K562 (cell line): ENCODE data around the gene IRX6. TPM values are rescaled to one million over a fixed set of nuclear protein-coding genes. Genes with fewer than 3 reads are reported as not detected.

Source experiments
- ATAC-seq: fragments of 200-7000 bp; cut with Tn5 transposase; 3 replicates; pipeline ENCODE4 v1.9.1; 2020; ENCODE audit warnings: moderate library complexity
- BruUV-seq: library from RNA; stranded (reverse); fragments of 400-500 nt; replicated peaks from 2 replicates; lab custom pipeline; 2021; lab: Mats Ljungman, UMichigan
- CTCF ChIA-PET: fragments of 300-600 bp; formaldehyde crosslinking; extraction: SDS; loops from one replicate; lab custom pipeline; 2021; ENCODE audit warnings: low intra/inter-chr PET ratio; lab: Yijun Ruan, JAX
- POLR2A ChIA-PET: fragments of 300-600, 350-650 bp; sonication (Branson Sonifier 250); formaldehyde crosslinking; extraction: SDS; loops from one replicate; lab custom pipeline; 2021; ENCODE audit warnings: antibody characterized with exemption, inconsistent platforms; lab: Yijun Ruan, JAX
- DNase-seq, 4 experiments: peaks; one replicate each; pipeline versions ENCODE4 v3.0.0 to v3.0.0-alpha.2; 2011 to 2018; ENCODE audit warnings: low spot score in 3 of 4, mixed read lengths in 3 of 4; ENCODE audit errors: extremely low read depth in 1 of 4
- FAIRE-seq: peaks from 2 replicates; lab custom pipeline; 2011; peaks lifted over from hg19 to GRCh38; lab: Jason Lieb, UNC
- H2AFZ ChIP-seq: 2 replicates; pipeline ENCODE4 v1.6.0; 2011; ENCODE audit warnings: low read depth, low read length, control low read depth, inconsistent platforms
- H3K27ac ChIP-seq: fragments of 200-600 bp; 3 replicates; pipeline ENCODE4 v1.8.0; 2011; ENCODE audit warnings: low read depth, mild to moderate bottlenecking, control low read depth, inconsistent platforms, low read length, moderate library complexity, mixed read lengths; ENCODE audit errors: extremely low read depth
- H3K27me3 ChIP-seq, 2 experiments: fragments of 300-600 bp in 1 of 2; 2 replicates in 1 of 2; 3 replicates in 1 of 2; pipeline versions ENCODE4 v1.6.0 to v1.8.0; 2011; ENCODE audit warnings: inconsistent platforms in 2 of 2, low read length in 2 of 2, mild to moderate bottlenecking in 1 of 2, mixed read lengths in 1 of 2, moderate library complexity in 1 of 2; ENCODE audit not compliant: control insufficient read depth in 2 of 2, insufficient read depth in 2 of 2
- H3K36me3 ChIP-seq: fragments of 300-600 bp; 3 replicates; pipeline ENCODE4 v1.8.0; 2011; ENCODE audit warnings: mild to moderate bottlenecking, low read length, inconsistent platforms; ENCODE audit not compliant: control insufficient read depth, insufficient read depth
- H3K4me1 ChIP-seq, 2 experiments: fragments of 200-600 bp in 1 of 2; replicated peaks in 1 of 2; 2 replicates in 1 of 2; 3 replicates in 1 of 2; pipeline versions ENCODE4 v1.5.1 to v1.8.0; 2011; ENCODE audit warnings: inconsistent platforms in 2 of 2, low read length in 2 of 2, mild to moderate bottlenecking in 1 of 2, mixed read lengths in 1 of 2, moderate library complexity in 1 of 2; ENCODE audit not compliant: control insufficient read depth in 2 of 2, insufficient read depth in 2 of 2
- H3K4me2 ChIP-seq: 2 replicates; pipeline ENCODE4 v1.6.1; 2011; ENCODE audit warnings: low read length, control low read depth, inconsistent platforms, mixed read lengths; ENCODE audit not compliant: insufficient read depth
- H3K4me3 ChIP-seq: fragments of 200-600 bp; sonication (generic), shearing (Covaris generic); 2 replicates; pipeline ENCODE4 v1.5.1; 2016; ENCODE audit warnings: control low read depth, inconsistent platforms
- H3K79me2 ChIP-seq: fragments of 200-600 bp; 3 replicates; pipeline ENCODE4 v1.8.0; 2011; ENCODE audit warnings: low read length, inconsistent platforms; ENCODE audit not compliant: control insufficient read depth, insufficient read depth
- H3K9ac ChIP-seq, 2 experiments: 2 replicates each; pipeline versions ENCODE4 v1.6.0 to v1.6.1; 2011; ENCODE audit warnings: low read depth in 2 of 2, low read length in 2 of 2, control low read depth in 1 of 2, inconsistent platforms in 1 of 2, mild to moderate bottlenecking in 1 of 2, mixed read lengths in 1 of 2; ENCODE audit not compliant: insufficient read depth in 1 of 2
- H3K9me1 ChIP-seq: one replicate; pipeline ENCODE4 v1.6.0; 2011; ENCODE audit warnings: inconsistent platforms, mild to moderate bottlenecking, low read length, moderate library complexity; ENCODE audit not compliant: control insufficient read depth, insufficient read depth
- H3K9me3 ChIP-seq: replicated peaks from 2 replicates; pipeline ENCODE4 v1.5.1; 2011; ENCODE audit warnings: low read depth, low read length, inconsistent platforms; ENCODE audit not compliant: control insufficient read depth, insufficient read depth
- H4K20me1 ChIP-seq: replicated peaks from 2 replicates; pipeline ENCODE4 v1.6.1; 2011; ENCODE audit warnings: low read length, inconsistent platforms, mixed read lengths; ENCODE audit not compliant: control insufficient read depth, insufficient read depth
- CBFB ChIP-seq: sonication (generic); formaldehyde crosslinking; IDR thresholded peaks from 2 replicates; pipeline ENCODE4 v1.4.0; 2020; ENCODE audit warnings: mild to moderate bottlenecking, missing genetic modification reagents
- EGR1 ChIP-seq: fragments of 450-650 bp; conservative IDR thresholded peaks from 2 replicates; pipeline ENCODE4 v1.6.1; 2017; ENCODE audit warnings: mild to moderate bottlenecking
- ELF2 ChIP-seq: fragments of 250-450 bp; sonication (Bioruptor Pico); IDR thresholded peaks from 2 replicates; pipeline ENCODE4 v1.5.0; 2021; ENCODE audit warnings: mild to moderate bottlenecking
- EP300 ChIP-seq: IDR thresholded peaks from 2 replicates; pipeline ENCODE4 v1.6.1; 2012; ENCODE audit warnings: low read length, improper control_type of control experiment
- EZH2 ChIP-seq: IDR thresholded peaks from 2 replicates; pipeline ENCODE4 v1.6.1; 2012; ENCODE audit warnings: low read depth, mild to moderate bottlenecking, inconsistent platforms, low read length, borderline replicate concordance
- GMEB1 ChIP-seq: fragments of 250-450 bp; sonication (Bioruptor Pico); IDR thresholded peaks from 2 replicates; pipeline ENCODE4 v1.4.0; 2020; ENCODE audit warnings: mild to moderate bottlenecking
- HLTF ChIP-seq: fragments of 450-650 bp; IDR thresholded peaks from 2 replicates; pipeline ENCODE4 v1.6.1; 2016
- IFI16 ChIP-seq: fragments of 250-450 bp; sonication (Bioruptor Pico); IDR thresholded peaks from 2 replicates; pipeline ENCODE4 v2.1.2; 2022; ENCODE audit warnings: mild to moderate bottlenecking, inconsistent platforms
- KDM4B ChIP-seq, 2 experiments: fragments of 450-650 bp in 1 of 2; sonication (generic) in 1 of 2; IDR thresholded peaks; 2 replicates each; pipeline ENCODE4 v1.6.1; 2016 to 2017; ENCODE audit warnings: borderline replicate concordance in 2 of 2, antibody characterized with exemption in 1 of 2, low read depth in 1 of 2, mild to moderate bottlenecking in 1 of 2
- MNT ChIP-seq, 2 experiments: fragments of 450-650 bp; conservative IDR thresholded peaks; 2 replicates each; pipeline ENCODE4 v1.6.1; 2017; ENCODE audit warnings: mild to moderate bottlenecking in 2 of 2, moderate library complexity in 2 of 2
- RBM17 ChIP-seq: fragments of 200-400 bp; formaldehyde crosslinking; IDR thresholded peaks from 2 replicates; pipeline ENCODE4 v1.6.1; 2017; ENCODE audit warnings: low read depth, mild to moderate bottlenecking, low read length, borderline replicate concordance
- SNAPC5 ChIP-seq: fragments of 250-450 bp; sonication (Bioruptor Pico); IDR thresholded peaks from 2 replicates; pipeline ENCODE4 v1.8.0; 2021; ENCODE audit warnings: moderate library complexity, mild to moderate bottlenecking, inconsistent platforms
- TGIF2 ChIP-seq: sonication (generic); formaldehyde crosslinking; IDR thresholded peaks from 2 replicates; pipeline ENCODE4 v1.8.1; 2022; ENCODE audit warnings: mild to moderate bottlenecking, missing genetic modification reagents, moderate library complexity
- ZBTB5 ChIP-seq: fragments of 450-650 bp; IDR thresholded peaks from 2 replicates; pipeline ENCODE4 v1.6.1; 2017; ENCODE audit warnings: antibody characterized with exemption
- ZBTB7A ChIP-seq: IDR thresholded peaks from 2 replicates; pipeline ENCODE4 v1.6.1; 2011; ENCODE audit warnings: low read depth, mild to moderate bottlenecking, low read length, moderate library complexity, borderline replicate concordance; ENCODE audit not compliant: control insufficient read depth
- ZNF24 ChIP-seq: fragments of 450-650 bp; IDR thresholded peaks from 2 replicates; pipeline ENCODE4 v1.6.1; 2016
- ZNF398 ChIP-seq: fragments of 250-450 bp; sonication (Bioruptor Pico); IDR thresholded peaks from 2 replicates; pipeline ENCODE4 v1.8.0; 2021; ENCODE audit warnings: moderate library complexity, mild to moderate bottlenecking, inconsistent platforms
- whole genome bisulfite sequencing: fragments of 100-300 bp; shearing (Covaris generic); methylation state at CpG from one replicate; pipeline ENCODE4 v1.1.6; 2016; ENCODE audit warnings: low coverage, mixed read lengths; ENCODE audit not compliant: insufficient coverage; ENCODE audit errors: missing lambda C conversion rate; 5-methylcytosine and 5-hydroxymethylcytosine counted together
- in situ Hi-C: fragments of 300-500 bp; cut with MboI; formaldehyde crosslinking; loops from 4 replicates; pipeline ENCODE4 v1.15.0; 2018; ENCODE audit warnings: inconsistent platforms, mixed read lengths
- intact Hi-C: fragments of 100-400 bp; cut with micrococcal nuclease; formaldehyde crosslinking; loops from 2 replicates; pipeline ENCODE4 v1.14.2; 2022
- polyA plus RNA-seq, 8 experiments: library from polyadenylated mRNA; depleted of rRNA in 4 of 8; stranded (reverse) in 5 of 8; unstranded in 3 of 8; fragments of >200 nt; fragmentation: Nextera tagmentation in 2 of 8; fragmentation: Illumina TruSeq in 1 of 8; extraction: Ambion mirVana in 2 of 8; extraction: Trizol in 1 of 8; gene quantifications; 2 replicates each; pipeline versions ENCODE4 v1.2.1 to v1.2.3, GENCODE V29; 2011 to 2014; ENCODE audit warnings: inconsistent platforms in 1 of 8, missing spikeins in 1 of 8
- total RNA-seq, 7 experiments: library from RNA; depleted of rRNA in 6 of 7; stranded (reverse); fragments of >200 nt in 6 of 7; fragmentation: Illumina TruSeq in 2 of 7; extraction: Trizol in 2 of 7; gene quantifications; 2 replicates each; pipeline versions ENCODE4 v1.2.1 to v1.2.3, GENCODE V29; 2011 to 2021; ENCODE audit warnings: low replicate concordance in 1 of 7

Gene IRX6
- total and polyA plus RNA-seq, 9 of the 15 experiments (the other 6 are each of a cell fraction or from before 2014, with no cell fraction given), result 0.07 to 0.29 (median 0.14) TPM; not detected in 4

GRCh38 chr16:55351936-55352335 lies 27.9 kb downstream of the IRX6 start:
- no peaks in the 10 kb centered on the region for H3K27me3 ChIP-seq
- no peaks in the 10 kb centered on the region for H3K9me1 ChIP-seq
- H3K9ac ChIP-seq, result no peak overlapping the region
- H3K27ac ChIP-seq, result no peak overlapping the region
- H3K4me3 ChIP-seq, result no peak overlapping the region
- H3K4me1 ChIP-seq, result no peaks in the 10 kb centered on the region
- intact Hi-C loops (no loop called here), in situ Hi-C loops (no loop called here)
- no peak overlapping the region for H3K4me2 ChIP-seq
- no peaks in the 10 kb centered on the region for H4K20me1 ChIP-seq
- DNase-seq (no peak), ATAC-seq (no peak), FAIRE-seq (no peak)
- H2AFZ ChIP-seq, result no peak overlapping the region
- BruUV-seq, result no TSS peak
- ChIA-PET POLR2A (no interaction called here), CTCF (no interaction called here)
- WGBS, result 0% methylated on average over 3 of the region's 3 CpGs
- H3K9me3 ChIP-seq, result no peaks in the 10 kb centered on the region
- H3K79me2 ChIP-seq, result no peaks in the 10 kb centered on the region
- no peaks in the 10 kb centered on the region for H3K36me3 ChIP-seq
- no peak for TF ChIP-seq CBFB
- TF ChIP-seq EZH2, result no peak
- no peak for TF ChIP-seq ELF2
- no peak for TF ChIP-seq EP300
- no peak for TF ChIP-seq TGIF2 (CRISPR knock-in tag)
- no peak for TF ChIP-seq EGR1
- no peak for TF ChIP-seq GMEB1 (CRISPR knock-in tag)
- TF ChIP-seq ZNF24, result no peak
- no peak for TF ChIP-seq MNT (conservative IDR thresholded peaks at IDR 0.05)
- TF ChIP-seq ZBTB5, result no peak
- TF ChIP-seq RBM17, result no peak
- no peak for TF ChIP-seq KDM4B (IDR thresholded peaks at IDR 0.05; ENCODE audit: borderline replicate concordance in 2 of 2, low read depth in 1 of 2)
- no peak for TF ChIP-seq ZNF398
- TF ChIP-seq SNAPC5, result no peak
- TF ChIP-seq HLTF, result no peak
- no peak for TF ChIP-seq ZBTB7A
- no peak for TF ChIP-seq IFI16 (CRISPR knock-in tag)
